Sigmoid colon (tissue), 3 donors: ENCODE results near the gene CDHR3.

Source experiments
- CTCF ChIP-seq, 4 experiments: fragments of 450-650 bp in 3 of 4; fragments of 200-600 bp in 1 of 4; IDR thresholded peaks; one replicate each; pipeline ENCODE4 v1.5.1; 2016 to 2019; ENCODE audit warnings: antibody characterized with exemption in 4 of 4, mild to moderate bottlenecking in 3 of 4, moderate library complexity in 2 of 4
- POLR2A ChIP-seq, 2 donors: fragments of 450-650 bp; IDR thresholded peaks; one replicate each; pipeline ENCODE4 v1.6.1; 2016; ENCODE audit warnings: antibody characterized with exemption in 2 of 2, mild to moderate bottlenecking in 2 of 2, moderate library complexity in 2 of 2

- no peak for TF ChIP-seq POLR2A (IDR thresholded peaks at IDR 0.05)
- TF ChIP-seq CTCF (IDR thresholded peaks at IDR 0.05), result no peak
These were observed 711 bp upstream of the CDHR3 start for GRCh38 chr7:105962353-105962752.
